ENCODE data around the gene LIN28A. TPM values are rescaled to one million over a fixed set of nuclear protein-coding genes. Genes with fewer than 3 reads are reported as not detected.
A peak's percentile ranks its signal among the peaks of the same experiment; 100 is the strongest.
"Not testable (repeated sequence)": the region's sequence is repeated elsewhere in the genome, so short reads cannot be mapped to it uniquely, and the experiment has no call there.

LIN28A gene
- total RNA-seq, 1 donor from 2014 or later = not detected

DNA sequence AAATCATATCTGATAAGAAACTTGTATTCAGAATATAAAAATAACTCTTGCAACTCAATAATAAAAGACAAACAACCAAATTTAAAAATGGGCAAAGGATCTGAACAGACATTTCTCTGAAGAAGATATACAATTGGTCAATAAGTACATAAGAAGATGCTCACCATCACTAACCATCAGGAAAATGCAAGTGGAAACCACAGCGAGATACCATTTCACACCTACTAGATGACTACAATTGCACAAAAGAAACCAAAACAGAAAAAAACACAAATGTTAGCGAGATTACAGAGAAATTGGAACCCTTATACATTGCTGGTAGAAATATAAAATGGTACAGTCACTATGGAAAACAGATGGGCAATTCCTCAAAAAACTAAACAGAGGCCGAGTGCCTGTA lies 26.5 kb upstream of the LIN28A start:
- ATAC-seq (no peak), DNase-seq (no peak)
- intact Hi-C loops (cut with micrococcal nuclease) = no loop called here

DNA sequence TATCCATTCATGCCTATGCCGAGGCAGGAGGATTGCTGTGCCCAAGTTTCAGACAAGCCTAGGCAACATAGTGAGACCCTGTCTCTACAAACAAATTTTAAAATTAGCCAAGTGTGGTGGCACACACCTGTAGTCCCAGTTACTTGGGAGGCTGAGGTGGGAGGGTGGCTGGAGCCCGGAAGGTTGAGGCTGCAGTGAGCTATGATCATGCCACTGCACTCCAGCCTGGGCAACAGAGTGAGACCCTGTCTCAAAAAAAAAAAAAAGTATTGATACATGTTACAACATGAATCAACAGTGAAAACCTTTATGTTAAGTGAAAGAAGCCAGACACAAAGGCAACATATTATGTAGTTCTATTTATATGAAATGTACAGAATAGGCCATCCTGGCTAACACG lies 25.6 kb upstream of the LIN28A start:
- DNase-seq; ATAC-seq; intact Hi-C loops (cut with micrococcal nuclease): not testable (repeated sequence)

DNA sequence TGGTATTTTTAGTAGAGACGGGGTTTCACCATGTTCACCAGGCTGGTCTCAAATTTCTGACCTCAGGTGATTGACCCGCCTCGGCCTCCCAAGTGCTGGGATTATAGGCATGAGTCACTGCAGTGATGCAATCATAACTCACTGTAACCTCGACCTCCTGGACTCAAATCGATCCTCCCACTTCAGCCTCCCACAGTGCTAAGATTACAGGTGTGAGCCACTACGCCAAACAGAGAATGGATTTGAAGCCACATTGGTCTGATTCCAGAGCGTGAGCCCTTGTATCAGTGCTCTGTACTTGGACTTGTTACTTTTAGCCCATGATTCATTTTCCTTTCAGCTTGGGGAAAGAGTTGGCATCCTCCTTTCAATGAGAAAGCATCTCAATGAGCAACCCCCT lies 23.2 kb upstream of the LIN28A start:
- intact Hi-C loops (cut with micrococcal nuclease) = no loop called here
- DNase-seq = no peak
- ATAC-seq = no peak

DNA sequence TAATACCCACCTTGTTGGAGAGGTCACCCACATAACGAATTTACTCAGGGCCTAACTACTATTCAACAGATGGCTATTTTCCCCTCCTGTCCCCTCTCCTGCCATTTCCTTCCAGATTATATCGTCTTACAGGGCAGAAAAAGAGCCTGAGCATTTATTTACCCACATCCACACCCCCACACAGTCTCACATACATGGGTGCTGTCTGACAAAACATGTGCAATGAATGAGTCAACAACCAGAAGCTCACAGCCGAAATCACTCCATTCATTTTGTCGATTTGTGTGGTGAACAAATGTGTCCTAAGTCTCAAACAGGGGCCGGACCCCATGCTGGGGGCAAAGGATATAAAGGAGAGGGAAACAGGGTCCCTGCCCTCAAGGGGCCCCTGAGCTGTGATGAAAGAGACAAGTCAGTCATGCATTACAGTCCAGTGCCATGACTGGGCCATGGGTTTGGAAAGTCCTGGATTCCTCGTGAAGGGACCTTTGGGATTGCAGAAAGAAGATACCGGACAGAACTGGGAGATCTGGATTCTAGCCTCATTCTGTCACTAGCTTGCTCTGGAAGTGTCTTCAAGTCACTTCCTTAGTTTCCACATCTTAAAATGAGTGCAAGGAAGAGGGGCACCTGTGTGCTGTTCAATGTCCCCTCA lies 21.7 kb upstream of the LIN28A start:
- no peak for ATAC-seq
- DNase-seq = no peak
- intact Hi-C loops (cut with micrococcal nuclease) = no loop called here

DNA sequence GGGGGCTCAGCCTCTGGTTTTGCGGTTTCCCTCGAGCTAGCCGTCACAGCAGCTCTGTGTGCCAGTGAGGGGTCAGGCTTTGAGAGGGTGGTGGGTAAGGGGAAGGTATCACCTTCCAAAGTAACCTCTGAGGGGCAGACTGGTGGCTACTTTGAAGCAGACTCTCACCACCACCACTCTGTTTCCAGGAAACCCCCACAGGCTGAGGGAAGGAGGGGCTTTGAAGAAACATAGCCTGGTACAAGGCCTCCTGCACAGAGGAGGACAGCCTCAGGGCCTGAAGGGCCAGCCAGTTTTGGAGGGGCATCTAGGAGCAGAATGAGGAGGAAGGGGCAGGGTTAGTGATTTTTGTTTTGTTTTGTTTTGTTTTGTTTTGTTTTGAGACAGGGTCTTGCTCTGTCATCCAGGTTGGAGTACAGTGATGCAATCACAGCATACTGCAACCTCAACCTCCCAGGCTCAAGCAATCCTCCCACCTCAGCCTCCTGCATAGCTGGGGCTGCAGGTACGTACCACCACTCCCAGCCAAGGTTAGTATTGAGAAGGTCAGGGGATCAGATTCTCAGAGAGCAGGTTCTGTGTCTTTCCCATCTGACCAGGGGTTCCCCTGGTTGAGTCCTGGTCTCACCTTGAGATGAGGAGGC lies 20.9 kb upstream of the LIN28A start:
- intact Hi-C loops (cut with micrococcal nuclease) = no loop called here
- no peak for ATAC-seq
- no peak for DNase-seq

DNA sequence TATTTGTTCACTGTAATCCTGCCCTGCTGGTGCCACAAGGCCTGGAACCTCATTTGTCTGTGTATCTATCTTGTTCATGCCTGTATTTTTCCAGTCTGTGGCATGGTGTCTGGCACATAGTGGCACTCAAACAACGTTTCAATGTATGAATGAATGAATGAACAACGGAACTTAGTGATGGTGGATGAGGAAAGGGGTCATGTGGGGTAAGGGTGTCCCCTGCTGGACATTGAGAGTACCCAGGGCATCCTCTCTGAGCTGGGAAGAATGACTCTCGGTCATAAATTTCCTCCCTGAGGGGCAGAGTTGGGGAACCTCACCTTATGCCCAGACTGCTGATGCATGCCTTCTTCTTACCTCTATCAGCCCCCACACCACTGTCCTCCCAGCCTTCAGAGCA lies 19.2 kb upstream of the LIN28A start:
- no peak for ATAC-seq
- intact Hi-C loops (cut with micrococcal nuclease) = no loop called here

DNA sequence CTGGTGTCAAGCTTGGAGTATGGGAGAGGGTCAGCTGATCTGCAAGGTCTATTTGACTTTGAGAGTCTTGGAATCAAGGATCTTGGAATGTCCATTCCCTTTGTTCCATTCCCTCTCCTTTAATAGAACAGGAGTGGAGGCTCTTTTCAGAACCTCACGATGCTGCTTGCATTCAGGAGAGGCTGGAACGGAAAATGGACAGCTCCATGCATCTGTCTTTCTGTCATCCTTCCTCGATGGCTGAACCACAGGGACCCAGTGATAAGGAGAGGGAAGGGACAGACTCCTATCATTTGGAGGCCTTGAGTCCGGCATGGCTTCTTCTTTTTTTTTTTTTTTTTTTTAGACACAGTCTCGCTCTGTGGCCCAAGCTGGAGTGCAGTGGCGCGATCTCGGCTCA lies 14.9 kb upstream of the LIN28A start:
- no peak for ATAC-seq
- intact Hi-C loops (cut with micrococcal nuclease) = no loop called here
- no peak for DNase-seq

More for the DNA sequence above, 19.2 kb upstream of the LIN28A start:
- no peak for DNase-seq

DNA sequence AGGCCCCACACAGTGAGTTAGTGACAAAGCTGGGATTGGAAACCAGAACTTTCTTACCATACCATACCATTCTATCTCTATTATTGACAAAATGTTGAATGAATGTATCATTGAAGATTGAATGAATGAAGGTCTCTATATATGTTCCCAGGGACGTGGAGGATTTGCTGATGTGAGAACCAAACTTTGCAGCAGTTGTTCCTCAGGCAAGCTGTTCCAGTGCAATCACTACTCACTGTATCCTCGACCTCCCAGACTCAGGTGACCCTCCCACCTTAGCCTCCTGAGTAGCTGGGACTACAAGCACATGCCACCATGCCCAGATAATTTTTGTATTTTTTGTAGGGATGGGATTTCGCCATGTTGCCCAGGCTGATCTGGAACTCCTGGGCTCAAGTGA lies 11.6 kb upstream of the LIN28A start:
- DNase-seq (no peak), ATAC-seq (no peak)
- intact Hi-C loops (cut with micrococcal nuclease) = no loop called here

DNA sequence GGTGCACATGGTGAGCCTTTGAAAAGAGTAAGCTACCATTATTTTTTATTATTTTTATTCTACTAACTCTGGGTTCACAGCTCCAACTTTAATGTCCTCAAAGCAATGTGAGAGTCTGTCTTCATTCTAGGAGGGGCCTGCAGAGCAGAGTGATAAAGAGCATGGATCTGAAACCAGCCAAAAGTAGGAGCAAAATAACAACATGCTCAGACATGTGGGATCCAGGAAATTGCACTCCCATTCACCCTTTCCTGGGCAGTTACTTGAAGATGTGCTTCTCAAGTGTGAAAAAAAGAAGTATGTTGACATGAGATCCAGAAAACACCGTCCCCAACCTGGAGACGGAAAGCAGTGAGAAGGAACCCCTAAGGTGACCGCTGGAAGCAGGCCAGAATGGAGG lies 8.7 kb upstream of the LIN28A start:
- ATAC-seq (no peak), DNase-seq (no peak)
- intact Hi-C loops (cut with micrococcal nuclease) = no loop called here

DNA sequence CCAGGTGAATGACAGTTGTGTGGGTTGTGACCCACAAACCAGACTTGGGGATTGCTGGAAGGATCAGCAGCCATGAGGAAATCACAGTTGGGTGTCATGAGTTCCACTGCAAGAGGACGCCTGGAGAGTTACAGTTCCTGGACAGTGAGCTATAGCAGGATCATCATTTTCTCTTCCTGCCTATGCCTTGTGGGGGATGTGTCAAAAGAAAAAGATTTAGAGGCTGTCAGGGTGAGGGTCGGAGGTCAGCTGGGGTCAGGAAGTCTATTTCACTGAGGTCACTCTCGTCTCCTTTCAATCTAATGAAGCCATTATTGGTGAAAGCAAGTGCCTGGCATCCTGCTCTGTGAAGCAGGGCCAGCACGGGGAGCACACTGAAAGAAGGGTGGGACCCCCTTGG lies 7.0 kb upstream of the LIN28A start:
- intact Hi-C loops (cut with micrococcal nuclease) = no loop called here
- DNase-seq (no peak), ATAC-seq (no peak)

DNA sequence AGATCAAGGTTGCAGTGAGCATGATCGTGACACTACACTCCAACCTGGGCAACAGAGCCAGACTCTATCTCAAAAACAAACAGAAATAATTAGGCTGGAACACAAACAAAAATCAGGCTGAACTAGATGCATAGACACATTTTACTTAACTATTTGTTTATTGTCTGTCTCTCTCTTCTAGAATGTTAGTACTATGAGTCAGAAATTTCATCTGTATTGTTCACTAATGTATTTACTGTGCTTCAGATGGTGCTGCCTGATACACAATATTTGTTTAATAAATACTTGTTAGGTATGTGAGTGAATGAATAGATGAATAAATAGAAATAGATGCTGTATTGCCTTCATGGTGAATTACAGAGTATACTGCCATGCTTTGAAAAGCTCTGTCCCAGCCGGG lies 6.0 kb upstream of the LIN28A start:
- no peak for DNase-seq
- intact Hi-C loops (cut with micrococcal nuclease) = no loop called here
- ATAC-seq = no peak

DNA sequence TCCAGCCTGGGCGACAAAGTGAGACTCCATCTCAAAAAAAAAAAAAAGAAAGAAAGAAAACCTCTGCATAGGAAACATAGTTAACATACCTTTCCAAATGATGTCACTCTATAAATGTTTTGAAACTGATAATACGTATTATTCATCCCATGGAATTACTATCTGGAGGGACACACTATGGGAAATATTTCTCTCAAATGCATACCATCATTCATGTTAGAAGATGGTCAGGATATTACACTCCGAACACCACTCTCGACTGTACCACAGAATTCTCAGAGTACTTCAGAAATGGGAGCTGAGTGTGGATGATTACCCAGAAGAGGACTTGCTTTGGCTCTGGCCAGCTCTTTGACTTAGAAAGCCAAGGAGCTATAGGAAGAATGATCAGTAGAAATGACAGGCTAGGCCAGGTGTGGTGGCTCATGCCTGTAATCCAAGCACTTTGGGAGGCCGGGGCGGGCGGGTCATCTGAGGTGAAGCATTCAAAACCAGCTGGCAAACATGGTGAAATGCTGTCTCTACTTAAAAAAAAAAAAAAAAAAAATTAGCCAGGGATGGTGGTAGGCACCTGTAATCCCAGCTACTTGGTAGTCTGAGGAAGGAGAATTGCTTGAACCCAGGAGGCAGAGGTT lies 5.2 kb upstream of the LIN28A start:
- intact Hi-C loops (cut with micrococcal nuclease) = no loop called here
- ATAC-seq (no peak), DNase-seq (no peak)

DNA sequence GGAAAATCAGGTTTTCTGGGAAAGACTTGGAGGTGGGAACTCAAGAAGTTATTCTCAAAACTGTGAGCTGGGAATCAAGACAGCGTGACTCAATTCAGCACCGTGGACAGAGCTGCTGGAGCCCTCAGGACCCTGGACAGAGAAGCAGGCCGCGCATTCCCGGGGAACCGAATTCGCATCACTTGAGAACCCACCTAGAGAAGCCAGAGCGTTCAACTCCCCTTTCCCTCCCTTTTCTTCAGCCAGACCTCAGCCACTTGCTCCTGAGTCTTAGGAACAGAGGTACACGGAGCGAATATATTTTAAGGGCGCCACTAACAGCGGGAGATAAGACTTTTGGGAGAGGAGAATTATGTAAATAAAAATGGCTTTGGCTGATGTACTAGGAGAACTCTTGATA lies 2.0 kb upstream of the LIN28A start:
- intact Hi-C loops (cut with micrococcal nuclease) = no loop called here
- ATAC-seq (peak; percentile 84), DNase-seq (peak; percentile 78)

DNA sequence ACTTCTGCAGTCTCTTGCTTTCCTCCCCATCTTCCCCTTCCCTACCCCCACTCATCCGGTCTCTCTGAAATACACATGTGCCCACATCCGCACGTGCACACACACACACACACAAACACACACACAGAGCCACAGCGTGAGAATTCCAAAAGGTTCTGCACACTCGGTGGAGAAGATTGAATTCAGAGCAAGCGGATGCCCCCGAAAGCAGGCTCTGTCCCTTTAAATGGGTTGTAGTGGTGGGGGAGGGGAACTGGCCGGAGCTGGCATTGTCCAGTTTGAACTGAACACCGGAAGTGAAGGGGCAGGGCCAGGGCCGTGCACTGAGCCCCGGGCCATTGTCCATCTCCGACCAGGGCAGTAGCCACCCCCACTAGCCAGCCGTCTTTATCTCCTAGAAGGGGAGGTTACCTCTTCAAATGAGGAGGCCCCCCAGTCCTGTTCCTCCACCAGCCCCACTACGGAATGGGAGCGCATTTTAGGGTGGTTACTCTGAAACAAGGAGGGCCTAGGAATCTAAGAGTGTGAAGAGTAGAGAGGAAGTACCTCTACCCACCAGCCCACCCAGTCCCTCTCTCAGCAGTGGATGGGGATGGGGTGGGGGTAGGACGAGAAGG lies 1.3 kb upstream of the LIN28A start:
- intact Hi-C loops (cut with micrococcal nuclease) = no loop called here
- no peak for ATAC-seq
- DNase-seq = no peak

DNA sequence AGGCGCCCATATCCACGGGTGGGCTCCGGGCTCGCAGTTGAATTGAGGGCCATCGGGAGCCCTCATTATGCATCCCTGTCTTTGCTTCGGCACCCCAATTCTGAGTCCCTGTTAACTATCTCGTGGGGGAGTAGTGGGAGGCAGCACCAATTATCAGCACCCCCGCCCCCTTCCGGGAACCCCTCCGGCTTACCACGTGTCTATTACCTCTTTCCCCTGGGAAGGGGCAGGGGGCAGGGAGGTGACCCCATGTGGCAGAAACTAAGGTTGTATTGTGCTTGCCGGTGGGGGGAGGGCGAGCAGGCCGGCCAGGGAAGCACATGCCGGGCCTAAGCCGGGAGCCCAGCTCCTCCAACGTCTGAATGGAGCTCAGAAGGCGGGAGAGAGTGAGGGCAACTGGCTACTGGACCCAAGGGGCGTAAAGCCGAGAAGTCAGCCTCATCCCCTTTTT lies 1.0 kb downstream of the LIN28A start:
- ATAC-seq (no peak), DNase-seq (no peak)
- intact Hi-C loops (cut with micrococcal nuclease) = no loop called here

DNA sequence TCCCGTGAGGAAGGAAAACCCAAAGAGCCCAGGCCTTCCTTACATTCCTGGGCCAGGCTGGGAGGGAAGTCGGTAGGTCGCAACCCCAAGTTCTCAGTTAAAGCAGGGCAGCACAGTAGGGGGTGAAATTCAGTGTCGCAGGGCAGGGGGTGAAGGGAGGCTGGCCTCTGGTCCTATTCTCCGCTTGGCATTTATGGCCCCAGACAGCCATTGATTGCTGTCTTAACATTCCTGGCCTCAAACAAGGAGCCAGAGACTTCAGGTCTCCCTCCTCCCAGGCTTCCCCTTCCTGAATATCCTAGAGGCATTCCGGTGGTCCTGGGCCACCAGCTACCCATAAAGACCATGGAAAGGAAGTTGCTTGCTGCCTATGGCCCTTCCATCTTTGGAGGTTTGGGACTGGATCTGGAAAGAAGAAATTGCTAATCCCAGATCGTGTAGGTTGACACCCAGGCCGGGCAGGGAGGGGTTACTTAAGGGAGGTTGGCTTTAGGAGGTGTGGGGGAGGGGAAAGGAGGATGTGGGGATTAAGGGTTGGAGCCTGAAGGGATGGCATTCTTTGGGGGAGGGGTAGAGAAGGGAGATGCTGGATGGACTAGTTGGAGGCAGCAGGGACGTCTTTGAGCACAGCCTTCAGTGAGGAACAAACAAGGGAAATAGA lies 1.7 kb downstream of the LIN28A start:
- no peak for DNase-seq
- intact Hi-C loops (cut with micrococcal nuclease) = no loop called here
- no peak for ATAC-seq

DNA sequence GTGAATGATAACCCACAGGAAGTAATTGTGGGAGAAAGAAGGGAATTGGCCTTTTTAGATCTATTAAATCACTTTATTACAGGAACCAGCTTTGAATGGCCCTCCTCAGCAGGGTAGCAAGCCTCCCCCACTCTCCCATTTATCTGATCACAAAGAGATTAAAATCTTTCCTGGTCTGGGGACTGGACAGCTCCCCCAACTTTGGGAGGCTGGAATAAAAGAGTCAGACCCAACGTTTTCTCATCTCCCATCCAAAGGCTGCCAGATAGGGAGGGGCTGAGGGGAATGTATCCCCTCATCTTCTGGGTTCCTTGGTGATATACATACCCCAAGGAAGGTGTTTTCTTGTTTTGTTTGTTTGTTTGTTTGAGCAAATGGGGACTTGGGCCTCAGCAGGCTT lies 2.4 kb downstream of the LIN28A start:
- no peak for DNase-seq
- intact Hi-C loops (cut with micrococcal nuclease) = no loop called here
- ATAC-seq = no peak

DNA sequence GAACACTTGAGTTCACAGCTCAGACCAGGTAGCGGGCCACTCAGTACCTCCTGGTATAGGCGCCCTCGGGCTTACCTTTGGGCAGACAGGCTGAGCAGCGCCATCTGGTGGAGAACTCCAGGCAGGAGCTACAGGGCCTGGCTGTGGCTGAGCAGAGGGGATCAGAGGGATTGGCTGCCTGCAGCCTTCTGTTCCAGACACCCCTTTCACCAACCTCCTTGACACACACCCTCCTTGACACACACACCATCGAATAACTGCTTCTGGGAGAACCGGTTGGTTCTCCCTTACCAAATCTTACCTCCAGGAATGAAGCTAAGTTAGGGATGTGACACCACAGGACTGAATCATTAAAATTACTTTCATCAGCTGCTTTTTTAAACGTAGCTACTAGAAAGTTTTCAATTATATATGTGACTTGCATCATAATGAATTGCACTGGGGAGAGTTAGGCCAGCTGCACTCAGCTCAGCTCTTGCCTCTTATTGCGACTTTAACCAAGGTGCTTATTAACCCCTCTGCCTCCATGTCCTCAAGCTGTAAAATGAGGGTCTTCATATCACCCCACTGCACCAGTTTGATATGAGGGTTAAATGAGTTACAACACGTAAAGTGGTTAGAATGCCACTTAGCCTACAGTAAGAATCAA lies 6.6 kb downstream of the LIN28A start:
- intact Hi-C loops (cut with micrococcal nuclease) = no loop called here
- peak; percentile 77 for DNase-seq
- peak; percentile 84 for ATAC-seq

DNA sequence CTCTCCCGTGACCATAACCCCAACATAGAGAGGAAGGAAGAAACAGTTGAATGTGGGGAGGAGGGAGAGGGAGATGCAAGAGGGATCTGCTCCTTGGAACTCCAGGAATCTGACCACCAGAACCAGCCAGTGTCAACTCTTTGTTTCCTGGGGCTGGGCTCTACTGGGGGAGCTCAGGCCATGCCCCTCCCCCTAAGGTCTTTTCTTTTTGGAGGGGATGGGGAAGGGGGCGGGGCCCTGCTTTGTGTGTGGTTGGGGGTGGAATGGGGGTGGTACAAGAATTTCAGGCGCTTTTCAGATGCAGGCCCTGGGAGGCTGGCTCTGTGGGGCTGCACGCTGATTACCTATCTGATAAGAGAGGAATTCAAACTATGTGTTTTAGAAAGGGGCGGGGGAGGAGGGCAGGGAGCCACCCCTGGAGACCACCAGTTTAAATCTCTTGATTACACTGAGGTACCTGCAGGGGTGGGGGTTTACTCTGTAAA lies 8.3 kb downstream of the LIN28A start:
- intact Hi-C loops (cut with micrococcal nuclease) = no loop called here
- ATAC-seq = no peak
- DNase-seq = no peak

All from left ventricle myocardium superior (tissue), 1 donor.